IMR-90 (cell line): Measurements from ENCODE around the gene CHST1.

Experiments used
- CEBPB ChIP-seq: IDR thresholded peaks from 2 replicates; pipeline ENCODE4 v1.6.1; 2012; ENCODE audit warnings: low read depth, low read length, improper control_type of control experiment
- CTCF ChIP-seq: conservative IDR thresholded peaks from 2 replicates; pipeline ENCODE4 v1.5.1; 2012; ENCODE audit warnings: mild to moderate bottlenecking, low read depth, low read length, improper control_type of control experiment
- MXI1 ChIP-seq: IDR thresholded peaks from 2 replicates; pipeline ENCODE4 v1.6.1; 2012; ENCODE audit warnings: low read depth, mild to moderate bottlenecking, low read length, moderate library complexity, borderline replicate concordance
- RAD21 ChIP-seq: IDR thresholded peaks from 2 replicates; pipeline ENCODE4 v1.6.1; 2012; ENCODE audit warnings: low read length, improper control_type of control experiment
- SMC3 ChIP-seq: fragments of 150-350 bp; IDR thresholded peaks from 2 replicates; pipeline ENCODE4 v1.6.1; 2016; ENCODE audit warnings: low read depth, mild to moderate bottlenecking, antibody characterized with exemption, low read length, moderate library complexity

DNA sequence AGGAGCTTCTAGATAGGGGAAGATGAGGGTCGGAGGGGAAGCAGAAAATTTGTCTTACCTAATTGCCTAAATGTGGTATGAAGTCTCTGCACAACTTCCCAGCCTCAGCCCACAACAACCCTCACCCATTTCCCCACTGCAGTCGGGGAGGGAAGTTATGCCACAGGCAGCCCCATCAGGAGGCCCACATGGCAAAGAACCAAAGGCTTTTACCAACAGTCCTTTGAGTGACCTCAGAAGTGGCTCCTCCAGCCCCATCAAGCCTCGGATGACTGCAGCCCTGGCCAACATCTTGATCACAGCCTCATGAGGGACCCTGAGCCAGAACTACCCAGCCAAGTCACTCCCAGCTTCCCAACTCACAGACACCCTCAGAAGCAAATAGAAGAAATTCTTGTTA, 54.8 kb downstream of the CHST1 start:
- TF ChIP-seq CTCF = no peak
- no peak for TF ChIP-seq MXI1
- no peak for TF ChIP-seq RAD21
- TF ChIP-seq SMC3 = no peak
- no peak for TF ChIP-seq CEBPB
